GM12891 (cell line): Measurements from ENCODE around the gene ANP32B.

Experiments
- PAX5 ChIP-seq: IDR thresholded peaks from 2 replicates; pipeline ENCODE4 v1.6.1; 2011; ENCODE audit warnings: low read length, moderate library complexity, mild to moderate bottlenecking; ENCODE audit not compliant: insufficient read depth, severe bottlenecking
- POLR2A ChIP-seq: IDR thresholded peaks from 2 replicates; pipeline ENCODE4 v1.6.1; 2011; ENCODE audit warnings: low read depth, low read length, control low read depth
- POLR2AphosphoS5 ChIP-seq: IDR thresholded peaks from 2 replicates; pipeline ENCODE4 v1.6.1; 2011; ENCODE audit warnings: low read depth, low read length, control low read depth
- POU2F2 ChIP-seq: IDR thresholded peaks from 2 replicates; pipeline ENCODE4 v1.6.1; 2011; ENCODE audit warnings: low read depth, mild to moderate bottlenecking, control low read depth, low read length, moderate library complexity
- SPI1 ChIP-seq: IDR thresholded peaks from 2 replicates; pipeline ENCODE4 v1.6.1; 2011; ENCODE audit warnings: low read depth, low read length, control low read depth
- TAF1 ChIP-seq: IDR thresholded peaks from 2 replicates; pipeline ENCODE4 v1.6.1; 2011; ENCODE audit warnings: low read depth, low read length, control low read depth

DNA sequence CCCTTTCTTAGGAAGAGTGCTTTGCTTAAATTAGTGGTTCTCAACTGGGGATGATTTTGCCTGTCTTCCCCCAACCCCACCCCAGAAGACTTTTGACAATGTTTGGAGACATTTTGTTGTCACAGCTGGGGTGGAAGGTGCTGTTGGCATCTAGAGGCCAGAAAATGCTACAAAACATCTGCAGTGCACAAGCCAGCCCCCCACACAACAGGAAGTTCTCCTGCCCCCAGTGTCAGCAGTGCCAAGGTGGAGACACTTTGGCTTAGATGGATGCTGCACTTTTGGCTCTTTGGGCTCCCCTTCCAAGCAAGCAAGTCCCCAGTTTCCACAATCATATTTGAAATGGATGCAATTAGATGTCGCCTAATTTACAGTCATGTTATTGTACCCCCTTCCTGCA, 47.9 kb upstream of the ANP32B start:
- TF ChIP-seq POLR2AphosphoS5 (no peak), POLR2A (no peak), PAX5 (no peak), SPI1 (no peak), TAF1 (no peak), POU2F2 (no peak)
